ENCODE measurements around the gene GMPR2.

GMPR2 gene

GRCh38 chr14:24252289-24253124, 19.8 kb downstream of the GMPR2 start:
- DNase-seq (ENCODE audit: low read depth), result no peak

- no peak for DNase-seq (ENCODE audit: low read depth)
Measured at GRCh38 chr14:24253936-24254335, 21.2 kb downstream of the GMPR2 start.

GRCh38 chr14:24254630-24255392, 22.1 kb downstream of the GMPR2 start:
- DNase-seq (ENCODE audit: low read depth), result no peak

- DNase-seq (ENCODE audit: low read depth), result no peak
Measured at GRCh38 chr14:24255438-24255837, 22.7 kb downstream of the GMPR2 start.

GRCh38 chr14:24255931-24256711, 23.4 kb downstream of the GMPR2 start:
- DNase-seq (ENCODE audit: low read depth), result no peak

- DNase-seq (ENCODE audit: low read depth), result no peak
Measured at GRCh38 chr14:24256960-24257359, 24.2 kb downstream of the GMPR2 start.

- no peak for DNase-seq (ENCODE audit: low read depth)
Measured at GRCh38 chr14:24258119-24258518, 25.4 kb downstream of the GMPR2 start.

GRCh38 chr14:24258548-24259265, 26.0 kb downstream of the GMPR2 start:
- no peak for DNase-seq (ENCODE audit: low read depth)

GRCh38 chr14:24259282-24260025, 26.7 kb downstream of the GMPR2 start:
- no peak for DNase-seq (ENCODE audit: low read depth)

GRCh38 chr14:24260026-24260779, 27.5 kb downstream of the GMPR2 start:
- DNase-seq (ENCODE audit: low read depth), result no peak

GRCh38 chr14:24260780-24261157, 28.0 kb downstream of the GMPR2 start:
- no peak for DNase-seq (ENCODE audit: low read depth)

GRCh38 chr14:24261256-24261968, 28.7 kb downstream of the GMPR2 start:
- DNase-seq (ENCODE audit: low read depth), result no peak

- no peak for DNase-seq (ENCODE audit: low read depth)
Measured at GRCh38 chr14:24261969-24262327, 29.2 kb downstream of the GMPR2 start.

GRCh38 chr14:24262821-24263733, 30.3 kb downstream of the GMPR2 start, which contains the start of gene TGM1:
TSS of gene TGM1 (minus strand) at chr14:24263177. CDS start at chr14:24262352, 825 bp downstream.
- DNase-seq (ENCODE audit: low read depth), result no peak

- DNase-seq (ENCODE audit: low read depth), result no peak
Measured at GRCh38 chr14:24263848-24264247, 31.1 kb downstream of the GMPR2 start.

GRCh38 chr14:24264298-24264697, 31.6 kb downstream of the GMPR2 start:
- DNase-seq (ENCODE audit: low read depth), result no peak

- no peak for DNase-seq (ENCODE audit: low read depth)
Measured at GRCh38 chr14:24266344-24267244, 33.9 kb downstream of the GMPR2 start.

- DNase-seq (ENCODE audit: low read depth), result no peak
Measured at GRCh38 chr14:24267516-24267915, 34.8 kb downstream of the GMPR2 start.

Data from fibroblast of gingiva (primary cell).